ENCODE measurements around the gene BFSP1. TPM values are rescaled to one million over a fixed set of nuclear protein-coding genes. Genes with fewer than 3 reads are reported as not detected.

BFSP1 gene
- total and polyA plus RNA-seq, 2 donors (not counting 3 experiments of a cell fraction or from before 2014, with no cell fraction given) = 3.1 to 5.2 TPM

DNA sequence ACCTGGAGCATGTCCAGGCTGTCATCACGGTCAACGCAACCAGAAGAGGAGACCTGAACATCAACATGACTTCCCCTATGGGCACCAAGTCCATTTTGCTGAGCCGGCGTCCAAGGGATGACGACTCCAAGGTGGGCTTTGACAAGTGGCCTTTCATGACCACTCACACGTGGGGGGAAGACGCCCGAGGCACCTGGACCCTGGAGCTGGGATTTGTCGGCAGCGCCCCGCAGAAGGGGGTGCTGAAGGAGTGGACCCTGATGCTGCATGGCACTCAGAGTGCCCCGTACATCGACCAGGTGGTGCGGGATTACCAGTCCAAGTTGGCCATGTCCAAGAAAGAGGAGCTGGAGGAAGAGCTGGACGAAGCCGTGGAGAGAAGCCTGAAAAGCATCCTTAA lies 49.5 kb downstream of the BFSP1 start:
- Histone ChIP-seq H3K4me2 (ENCODE audit: insufficient read depth, low read length) (no peak overlapping the region), H3K4me1 (ENCODE audit: control insufficient read depth, extremely low read depth, insufficient read depth, low read length) (no peaks in the 10 kb centered on the region), H3K9ac (replicated peaks; ENCODE audit: extremely low read depth, insufficient read depth, low read length) (no peak overlapping the region), H3K9me1 (replicated peaks; ENCODE audit: control insufficient read depth, extremely low read depth, insufficient read depth, low read length) (no peaks in the 10 kb centered on the region), H3K27ac (ENCODE audit: insufficient read depth, low read depth, low read length) (no peak overlapping the region), H2AFZ (ENCODE audit: low read depth, low read length) (no peak overlapping the region), H3K4me3 (replicated peaks in 1 of 3; ENCODE audit: insufficient read depth in 1 of 3, low read depth in 1 of 3, low read length in 3 of 3) (no peak overlapping the region), H3K79me2 (ENCODE audit: control insufficient read depth, insufficient read depth, low read length) (no peaks in the 10 kb centered on the region), H3K9me3 (replicated peaks; ENCODE audit: control insufficient read depth, insufficient read depth, low read length) (no peaks in the 10 kb centered on the region), H3K36me3 (ENCODE audit: control insufficient read depth in 2 of 2, extremely low read depth in 1 of 2, insufficient read depth in 2 of 2, low read length in 2 of 2) (no peaks in the 10 kb centered on the region), H4K20me1 (replicated peaks; ENCODE audit: control insufficient read depth, extremely low read depth, insufficient read depth, low read length) (no peaks in the 10 kb centered on the region), H3K27me3 (ENCODE audit: control insufficient read depth in 2 of 2, insufficient read depth in 2 of 2, low read length in 2 of 2) (peaks cover 9 to 11% of the 10 kb centered on the region in 2 experiments)
- ChIA-PET POLR2A (interaction anchor here (0.6 kb wide), 1 partner anchor 9 kb away, joined by 7 read pairs; no protein-coding TSS in a partner anchor), CTCF (interaction anchor here (1.2 kb wide), 1 partner anchor 457 kb away, joined by 3 read pairs; no protein-coding TSS in a partner anchor)
- no peak for DNase-seq (ENCODE audit: low read depth, low spot score)
- BruUV-seq (replicated peaks) = no TSS peak
- no peak for FAIRE-seq
- intact Hi-C loops (cut with micrococcal nuclease) (no loop called here), dilution Hi-C loops (cut with MboI; ENCODE audit: extremely low pct_ligation_motif_present, low sequenced_read_pairs) (no loop called here)
- TF ChIP-seq GATA2 (IDR thresholded peaks at IDR 0.05; ENCODE audit: insufficient read depth, insufficient read length, low read depth, low read length) (no peak), MYC (IDR thresholded peaks at IDR 0.05; ENCODE audit: low read depth, low read length) (no peak), POLR2AphosphoS5 (IDR thresholded peaks at IDR 0.05; ENCODE audit: insufficient read depth, low read depth, low read length) (no peak), FOS (IDR thresholded peaks at IDR 0.05; ENCODE audit: borderline replicate concordance, insufficient read depth, low read length) (no peak), POLR2A (IDR thresholded peaks at IDR 0.05; ENCODE audit: low read depth, low read length) (no peak), EZH2 (IDR thresholded peaks at IDR 0.05; ENCODE audit: borderline replicate concordance, low read depth, low read length, severe bottlenecking) (no peak), JUN (IDR thresholded peaks at IDR 0.05; ENCODE audit: borderline replicate concordance, insufficient read depth, insufficient read length, low read depth) (no peak)
- TF ChIP-seq, protein P1, sequence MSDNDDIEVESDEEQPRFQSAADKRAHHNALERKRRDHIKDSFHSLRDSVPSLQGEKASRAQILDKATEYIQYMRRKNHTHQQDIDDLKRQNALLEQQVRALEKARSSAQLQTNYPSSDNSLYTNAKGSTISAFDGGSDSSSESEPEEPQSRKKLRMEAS (IDR thresholded peaks at IDR 0.05; ENCODE audit: insufficient read depth, insufficient read length) = no peak
- TF ChIP-seq, protein P2, sequence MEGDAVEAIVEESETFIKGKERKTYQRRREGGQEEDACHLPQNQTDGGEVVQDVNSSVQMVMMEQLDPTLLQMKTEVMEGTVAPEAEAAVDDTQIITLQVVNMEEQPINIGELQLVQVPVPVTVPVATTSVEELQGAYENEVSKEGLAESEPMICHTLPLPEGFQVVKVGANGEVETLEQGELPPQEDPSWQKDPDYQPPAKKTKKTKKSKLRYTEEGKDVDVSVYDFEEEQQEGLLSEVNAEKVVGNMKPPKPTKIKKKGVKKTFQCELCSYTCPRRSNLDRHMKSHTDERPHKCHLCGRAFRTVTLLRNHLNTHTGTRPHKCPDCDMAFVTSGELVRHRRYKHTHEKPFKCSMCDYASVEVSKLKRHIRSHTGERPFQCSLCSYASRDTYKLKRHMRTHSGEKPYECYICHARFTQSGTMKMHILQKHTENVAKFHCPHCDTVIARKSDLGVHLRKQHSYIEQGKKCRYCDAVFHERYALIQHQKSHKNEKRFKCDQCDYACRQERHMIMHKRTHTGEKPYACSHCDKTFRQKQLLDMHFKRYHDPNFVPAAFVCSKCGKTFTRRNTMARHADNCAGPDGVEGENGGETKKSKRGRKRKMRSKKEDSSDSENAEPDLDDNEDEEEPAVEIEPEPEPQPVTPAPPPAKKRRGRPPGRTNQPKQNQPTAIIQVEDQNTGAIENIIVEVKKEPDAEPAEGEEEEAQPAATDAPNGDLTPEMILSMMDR (IDR thresholded peaks at IDR 0.05; ENCODE audit: extremely low read depth in 1 of 2, insufficient read depth in 1 of 2, low read depth in 1 of 2, low read length in 2 of 2) = no peak

Measured in endothelial cell of umbilical vein (primary cell).